ENCODE results near the gene INPP5A. TPM values are rescaled to one million over a fixed set of nuclear protein-coding genes. Genes with fewer than 3 reads are reported as not detected.

The INPP5A gene
- total RNA-seq, 4 donors from 2014 or later: 16.9 to 58.2 (median 29.5) TPM

DNA sequence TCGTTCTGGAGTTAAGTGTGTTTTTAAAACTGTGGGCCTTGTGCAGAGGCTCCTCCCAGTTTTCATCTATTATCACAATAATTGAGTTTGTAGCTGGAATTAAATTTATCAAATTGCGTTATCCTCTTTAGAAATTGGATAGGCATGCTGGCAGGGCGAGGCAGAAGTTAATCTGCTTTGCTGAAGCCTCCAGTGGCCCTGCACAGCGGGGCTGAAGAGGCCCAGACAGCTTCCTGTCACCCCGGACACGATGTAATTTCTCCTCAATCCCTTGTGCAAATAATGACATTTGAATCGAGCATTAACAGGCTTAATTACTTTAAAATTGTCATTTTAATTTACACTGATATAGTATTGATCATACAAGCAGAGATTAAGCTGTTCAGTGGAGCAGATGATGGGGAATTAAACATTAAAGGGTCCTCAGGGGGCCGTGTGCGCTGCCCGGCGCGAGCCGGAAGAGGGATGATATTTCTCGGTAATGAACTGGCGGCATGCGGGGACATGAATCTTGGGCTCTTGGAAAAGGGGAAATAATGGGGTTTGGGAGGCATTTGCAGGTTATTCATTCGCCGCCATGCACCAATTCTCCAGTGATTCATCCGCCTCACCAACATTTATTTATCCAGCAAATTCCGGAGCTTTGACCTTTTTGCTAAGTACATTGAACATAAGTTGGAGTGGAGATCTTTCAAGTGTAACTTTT, 129.9 kb downstream of the INPP5A start:
- H3K27me3 ChIP-seq: no peaks in the 10 kb centered on the region
- H3K27ac ChIP-seq: peak overlapping the region in 1 of 4 donors; percentile 25
- H3K4me3 ChIP-seq: no peak overlapping the region
- H3K4me1 ChIP-seq: peaks cover 0 to 47% (median 16%) of the 10 kb centered on the region in 3 donors
- DNase-seq: no peak
- TF ChIP-seq, protein P1, sequence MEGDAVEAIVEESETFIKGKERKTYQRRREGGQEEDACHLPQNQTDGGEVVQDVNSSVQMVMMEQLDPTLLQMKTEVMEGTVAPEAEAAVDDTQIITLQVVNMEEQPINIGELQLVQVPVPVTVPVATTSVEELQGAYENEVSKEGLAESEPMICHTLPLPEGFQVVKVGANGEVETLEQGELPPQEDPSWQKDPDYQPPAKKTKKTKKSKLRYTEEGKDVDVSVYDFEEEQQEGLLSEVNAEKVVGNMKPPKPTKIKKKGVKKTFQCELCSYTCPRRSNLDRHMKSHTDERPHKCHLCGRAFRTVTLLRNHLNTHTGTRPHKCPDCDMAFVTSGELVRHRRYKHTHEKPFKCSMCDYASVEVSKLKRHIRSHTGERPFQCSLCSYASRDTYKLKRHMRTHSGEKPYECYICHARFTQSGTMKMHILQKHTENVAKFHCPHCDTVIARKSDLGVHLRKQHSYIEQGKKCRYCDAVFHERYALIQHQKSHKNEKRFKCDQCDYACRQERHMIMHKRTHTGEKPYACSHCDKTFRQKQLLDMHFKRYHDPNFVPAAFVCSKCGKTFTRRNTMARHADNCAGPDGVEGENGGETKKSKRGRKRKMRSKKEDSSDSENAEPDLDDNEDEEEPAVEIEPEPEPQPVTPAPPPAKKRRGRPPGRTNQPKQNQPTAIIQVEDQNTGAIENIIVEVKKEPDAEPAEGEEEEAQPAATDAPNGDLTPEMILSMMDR (IDR thresholded peaks at IDR 0.05): no peak
- peaks cover 0 to 12% (median 0%) of the 10 kb centered on the region in 3 donors for H3K36me3 ChIP-seq
- intact Hi-C loops (cut with DNase I): no loop called here
- 44 to 65% methylated on average over 20 of the region's 20 CpGs for WGBS, 2 donors
- H3K9me3 ChIP-seq: no peaks in the 10 kb centered on the region

DNA sequence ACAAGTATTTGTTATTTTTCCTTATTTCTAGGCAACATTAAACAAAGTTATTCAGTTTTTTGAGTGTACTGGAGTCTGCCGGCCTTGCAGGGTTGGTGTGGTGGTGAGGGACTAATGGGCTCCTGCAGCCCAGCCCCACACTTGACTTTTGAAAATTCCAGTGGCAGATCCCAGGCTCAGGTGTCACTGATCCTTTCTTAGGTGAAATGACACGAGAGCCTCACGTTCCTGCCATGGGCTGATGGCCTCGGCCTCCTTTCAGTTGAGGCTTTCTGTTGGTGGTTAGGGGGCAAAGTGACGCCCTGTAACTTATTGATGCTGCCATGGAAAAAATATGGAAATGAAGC, 130.4 kb downstream of the INPP5A start:
- no peak for TF ChIP-seq POLR2A (IDR thresholded peaks at IDR 0.05)
- TF ChIP-seq, protein P1 (IDR thresholded peaks at IDR 0.05): no peak

DNA sequence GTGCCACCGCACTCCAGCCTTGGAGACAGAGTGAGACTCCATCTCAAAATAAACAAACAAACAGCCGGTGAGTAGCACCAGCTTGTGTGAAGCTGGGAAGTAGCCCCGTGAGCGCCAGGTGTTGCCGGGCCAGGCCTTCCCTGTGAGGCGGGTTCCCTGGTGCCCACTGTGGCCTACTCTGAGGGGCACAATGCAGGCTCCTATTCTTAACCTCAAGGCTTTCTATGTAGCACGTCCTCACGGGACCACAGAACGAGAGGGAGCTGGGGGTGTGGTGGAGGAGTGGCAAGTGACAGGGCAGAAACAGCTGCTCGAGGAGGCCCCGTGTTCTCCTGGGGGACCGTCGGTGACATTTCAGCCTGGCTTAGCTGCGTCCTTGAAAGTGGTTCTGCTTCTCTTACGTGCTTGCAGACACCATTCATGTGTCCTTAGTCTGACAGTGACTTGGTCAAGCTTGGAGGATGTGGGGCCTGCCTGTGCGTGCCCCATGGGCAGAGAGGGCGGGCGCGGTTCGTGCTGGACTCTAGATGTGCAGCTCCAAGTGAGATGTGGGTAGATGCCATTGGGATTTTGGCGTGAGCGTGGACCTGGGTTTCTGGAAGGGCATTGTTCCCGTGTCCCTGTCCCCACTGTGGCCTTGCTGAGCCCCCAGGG, 131.7 kb downstream of the INPP5A start:
- no peak for DNase-seq
- H3K9me3 ChIP-seq: no peaks in the 10 kb centered on the region
- no peaks in the 10 kb centered on the region for H3K27me3 ChIP-seq
- H3K27ac ChIP-seq: no peak overlapping the region
- H3K4me3 ChIP-seq: no peak overlapping the region
- 86 to 90% methylated on average over 5 to 7 of the region's 23 CpGs for WGBS, 2 donors
- no peak for TF ChIP-seq POLR2A (IDR thresholded peaks at IDR 0.05)
- TF ChIP-seq, protein P1 (IDR thresholded peaks at IDR 0.05): no peak
- intact Hi-C loops (cut with DNase I): no loop called here
- no peaks in the 10 kb centered on the region for H3K36me3 ChIP-seq
- H3K4me1 ChIP-seq: peaks cover 0 to 36% (median 16%) of the 10 kb centered on the region in 3 donors

More for the DNA sequence above, 130.4 kb downstream of the INPP5A start:
- 64 to 76% methylated on average over 5 of the region's 5 CpGs for WGBS, 2 donors
- no peak for DNase-seq
- H3K4me1 ChIP-seq: peaks cover 0 to 47% (median 16%) of the 10 kb centered on the region in 3 donors
- H3K27me3 ChIP-seq: no peaks in the 10 kb centered on the region
- H3K4me3 ChIP-seq: no peak overlapping the region
- H3K36me3 ChIP-seq: peaks cover 0 to 7% (median 0%) of the 10 kb centered on the region in 3 donors
- H3K9me3 ChIP-seq: no peaks in the 10 kb centered on the region
- peak overlapping the region in 1 of 4 donors; percentile 25 for H3K27ac ChIP-seq
- intact Hi-C loops (cut with DNase I): no loop called here

DNA sequence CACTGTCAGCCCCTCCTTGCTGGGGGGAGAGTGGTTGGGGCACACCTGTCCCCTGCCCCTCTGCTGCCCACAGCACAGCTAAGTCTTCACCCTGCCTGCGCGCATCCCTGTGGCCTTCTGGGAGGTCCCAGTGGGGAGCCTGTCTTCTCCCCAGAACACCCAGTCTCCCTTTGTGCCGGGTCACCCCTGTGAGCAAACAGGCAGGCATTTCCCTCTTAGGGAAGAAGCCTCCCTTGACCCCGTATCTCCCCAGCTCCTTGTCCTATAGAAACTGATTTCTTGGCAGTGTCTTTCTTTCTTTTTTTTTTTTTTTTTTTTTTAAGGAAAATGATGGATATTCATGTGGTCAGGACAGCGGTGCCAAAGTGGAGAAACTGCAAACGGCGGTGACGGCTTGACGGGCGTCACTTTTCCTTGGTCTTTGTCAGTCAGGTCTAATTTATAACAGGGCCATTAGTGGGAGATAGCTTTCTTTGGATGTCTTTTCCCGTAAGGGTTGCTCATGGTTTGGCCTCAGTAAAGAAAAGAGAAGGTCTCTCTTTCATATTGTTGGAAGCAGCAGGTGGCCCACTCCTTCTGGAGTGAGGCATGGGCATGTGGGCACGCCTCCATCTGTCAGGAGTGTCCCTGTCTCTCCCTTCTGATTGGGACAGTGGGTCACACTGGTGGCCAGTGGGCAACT, 133.1 kb downstream of the INPP5A start:
- intact Hi-C loops (cut with DNase I): no loop called here
- TF ChIP-seq, protein P1 (IDR thresholded peaks at IDR 0.05): no peak
- no peak for TF ChIP-seq POLR2A (IDR thresholded peaks at IDR 0.05)
- no peak for DNase-seq
- Histone ChIP-seq H3K4me1 (peaks cover 0 to 32% (median 16%) of the 10 kb centered on the region in 3 donors), H3K4me3 (no peak overlapping the region), H3K27me3 (no peaks in the 10 kb centered on the region), H3K27ac (no peak overlapping the region), H3K36me3 (no peaks in the 10 kb centered on the region), H3K9me3 (no peaks in the 10 kb centered on the region)
- WGBS, 2 donors: 88 to 93% methylated on average over 10 to 11 of the region's 12 CpGs
